HepG2 (cell line): ENCODE measurements around the gene KIF27. TPM values are rescaled to one million over a fixed set of nuclear protein-coding genes. Genes with fewer than 3 reads are reported as not detected.

Experiments
- CSRNP2 ChIP-seq: sonication (generic); formaldehyde crosslinking; conservative IDR thresholded peaks from 2 replicates; pipeline ENCODE4 v1.8.0; 2022; ENCODE audit warnings: low read depth, missing genetic modification reagents
- HNF4A ChIP-seq: sonication (generic); formaldehyde crosslinking; IDR thresholded peaks from 2 replicates; pipeline ENCODE4 v1.4.0; 2020; ENCODE audit warnings: missing genetic modification reagents
- KDM3A ChIP-seq: IDR thresholded peaks from 2 replicates; pipeline ENCODE4 v1.6.1; 2018; ENCODE audit warnings: low read depth, missing compliant biosample characterization
- MED8 ChIP-seq: sonication (generic); formaldehyde crosslinking; IDR thresholded peaks from 2 replicates; pipeline ENCODE4 v1.8.1; 2023; ENCODE audit warnings: mild to moderate bottlenecking, missing genetic modification reagents; ENCODE audit not compliant: insufficient replicate concordance
- POLR2G ChIP-seq: fragments of 200-400 bp; formaldehyde crosslinking; IDR thresholded peaks from 2 replicates; pipeline ENCODE4 v1.6.1; 2018; ENCODE audit warnings: mild to moderate bottlenecking, low read depth, low read length, moderate library complexity
- SNAPC2 ChIP-seq: sonication (generic); formaldehyde crosslinking; IDR thresholded peaks from 2 replicates; pipeline ENCODE4 v1.8.1; 2022; ENCODE audit warnings: mild to moderate bottlenecking, missing genetic modification reagents
- STAG1 ChIP-seq: sonication (generic); formaldehyde crosslinking; IDR thresholded peaks from 2 replicates; pipeline ENCODE4 v1.4.0; 2020; ENCODE audit warnings: missing genetic modification reagents
- TFDP1 ChIP-seq: IDR thresholded peaks from 2 replicates; pipeline ENCODE4 v1.6.1; 2016; ENCODE audit warnings: missing compliant biosample characterization, missing genetic modification reagents, borderline replicate concordance
- THAP8 ChIP-seq: sonication (generic); formaldehyde crosslinking; IDR thresholded peaks from 2 replicates; pipeline ENCODE4 v1.5.1; 2020; ENCODE audit warnings: missing genetic modification reagents, mild to moderate bottlenecking, borderline replicate concordance
- ZBTB8A ChIP-seq: sonication (generic); formaldehyde crosslinking; IDR thresholded peaks from 2 replicates; pipeline ENCODE4 v1.4.0; 2020; ENCODE audit warnings: mild to moderate bottlenecking, low read depth, missing genetic modification reagents, borderline replicate concordance
- ZNF136 ChIP-seq: sonication (generic); formaldehyde crosslinking; IDR thresholded peaks from 2 replicates; pipeline ENCODE4 v1.8.1; 2022; ENCODE audit warnings: low read depth, mild to moderate bottlenecking, moderate library complexity, missing genetic modification reagents
- ZNF335 ChIP-seq: sonication (generic); formaldehyde crosslinking; IDR thresholded peaks from 2 replicates; pipeline ENCODE4 v1.4.0; 2020; ENCODE audit warnings: missing genetic modification reagents
- ZNF572 ChIP-seq: sonication (generic); formaldehyde crosslinking; IDR thresholded peaks from 2 replicates; pipeline ENCODE4 v1.5.1; 2020; ENCODE audit warnings: mild to moderate bottlenecking, missing genetic modification reagents
- ZNF614 ChIP-seq: IDR thresholded peaks from 2 replicates; pipeline ENCODE4 v1.6.1; 2018; ENCODE audit warnings: missing biosample characterization, missing genetic modification reagents, inconsistent platforms, borderline replicate concordance
- ZSCAN25 ChIP-seq: sonication (generic); formaldehyde crosslinking; IDR thresholded peaks from 2 replicates; pipeline ENCODE4 v1.8.0; 2022; ENCODE audit warnings: mild to moderate bottlenecking, missing genetic modification reagents
- polyA plus RNA-seq, 8 experiments: library from polyadenylated mRNA; depleted of rRNA in 3 of 8; stranded (reverse) in 7 of 8; unstranded in 1 of 8; fragments of >200 nt; fragmentation: Illumina TruSeq in 4 of 8; extraction: Trizol in 4 of 8; gene quantifications; 2 replicates each; pipeline versions ENCODE4 v1.2.1 to v1.2.3, GENCODE V29; 2011 to 2016; ENCODE audit warnings: low read depth in 4 of 8, missing spikeins in 1 of 8, mixed read lengths in 1 of 8; ENCODE audit not compliant: insufficient read depth in 1 of 8
- total RNA-seq, 5 experiments: library from RNA; depleted of rRNA; stranded (reverse); fragments of >200 nt; fragmentation: Illumina TruSeq; extraction: Trizol; gene quantifications; 2 replicates each; pipeline ENCODE4 v1.2.3, GENCODE V29; 2016; ENCODE audit warnings: low read depth in 1 of 5
- TF ChIP-seq, protein P1 (sequence below): sonication (generic); formaldehyde crosslinking; IDR thresholded peaks from 2 replicates; pipeline ENCODE4 v1.9.0; 2021; ENCODE audit warnings: mild to moderate bottlenecking, missing genetic modification reagents
- TF ChIP-seq, protein P2 (sequence below): sonication (generic); formaldehyde crosslinking; IDR thresholded peaks from 2 replicates; pipeline ENCODE4 v1.4.0; 2020; ENCODE audit warnings: missing genetic modification reagents
- TF ChIP-seq, protein P3 (sequence below): sonication (generic); formaldehyde crosslinking; IDR thresholded peaks from 2 replicates; pipeline ENCODE4 v1.8.1; 2023; ENCODE audit warnings: mild to moderate bottlenecking, missing genetic modification reagents, borderline replicate concordance

Gene KIF27
- total and polyA plus RNA-seq, 2 of the 13 experiments (the other 11 are each of a cell fraction or from before 2014, with no cell fraction given) = 0.95 to 4.1 TPM

- TF ChIP-seq CSRNP2 (no peak), ZSCAN25 (no peak), HNF4A (CRISPR knock-in tag) (peak; percentile 41; the same call in 1 of the 2 replicates), TFDP1 (CRISPR knock-in tag) (no peak), KDM3A (no peak), THAP8 (CRISPR knock-in tag) (no peak), POLR2G (peak; percentile 72), ZNF136 (CRISPR knock-in tag) (0 out of 2 replicates have a peak, but pooled peaks have one; percentile 55), ZBTB8A (CRISPR knock-in tag) (no peak), MED8 (CRISPR knock-in tag) (peak; percentile 64), ZNF614 (0 out of 2 replicates have a peak, but pooled peaks have one; percentile 41), STAG1 (CRISPR knock-in tag) (peak; percentile 50), ZNF335 (CRISPR knock-in tag) (0 out of 2 replicates have a peak, but pooled peaks have one; percentile 27), SNAPC2 (CRISPR knock-in tag) (peak; percentile 99), ZNF572 (CRISPR knock-in tag) (no peak)
- TF ChIP-seq, protein P1, sequence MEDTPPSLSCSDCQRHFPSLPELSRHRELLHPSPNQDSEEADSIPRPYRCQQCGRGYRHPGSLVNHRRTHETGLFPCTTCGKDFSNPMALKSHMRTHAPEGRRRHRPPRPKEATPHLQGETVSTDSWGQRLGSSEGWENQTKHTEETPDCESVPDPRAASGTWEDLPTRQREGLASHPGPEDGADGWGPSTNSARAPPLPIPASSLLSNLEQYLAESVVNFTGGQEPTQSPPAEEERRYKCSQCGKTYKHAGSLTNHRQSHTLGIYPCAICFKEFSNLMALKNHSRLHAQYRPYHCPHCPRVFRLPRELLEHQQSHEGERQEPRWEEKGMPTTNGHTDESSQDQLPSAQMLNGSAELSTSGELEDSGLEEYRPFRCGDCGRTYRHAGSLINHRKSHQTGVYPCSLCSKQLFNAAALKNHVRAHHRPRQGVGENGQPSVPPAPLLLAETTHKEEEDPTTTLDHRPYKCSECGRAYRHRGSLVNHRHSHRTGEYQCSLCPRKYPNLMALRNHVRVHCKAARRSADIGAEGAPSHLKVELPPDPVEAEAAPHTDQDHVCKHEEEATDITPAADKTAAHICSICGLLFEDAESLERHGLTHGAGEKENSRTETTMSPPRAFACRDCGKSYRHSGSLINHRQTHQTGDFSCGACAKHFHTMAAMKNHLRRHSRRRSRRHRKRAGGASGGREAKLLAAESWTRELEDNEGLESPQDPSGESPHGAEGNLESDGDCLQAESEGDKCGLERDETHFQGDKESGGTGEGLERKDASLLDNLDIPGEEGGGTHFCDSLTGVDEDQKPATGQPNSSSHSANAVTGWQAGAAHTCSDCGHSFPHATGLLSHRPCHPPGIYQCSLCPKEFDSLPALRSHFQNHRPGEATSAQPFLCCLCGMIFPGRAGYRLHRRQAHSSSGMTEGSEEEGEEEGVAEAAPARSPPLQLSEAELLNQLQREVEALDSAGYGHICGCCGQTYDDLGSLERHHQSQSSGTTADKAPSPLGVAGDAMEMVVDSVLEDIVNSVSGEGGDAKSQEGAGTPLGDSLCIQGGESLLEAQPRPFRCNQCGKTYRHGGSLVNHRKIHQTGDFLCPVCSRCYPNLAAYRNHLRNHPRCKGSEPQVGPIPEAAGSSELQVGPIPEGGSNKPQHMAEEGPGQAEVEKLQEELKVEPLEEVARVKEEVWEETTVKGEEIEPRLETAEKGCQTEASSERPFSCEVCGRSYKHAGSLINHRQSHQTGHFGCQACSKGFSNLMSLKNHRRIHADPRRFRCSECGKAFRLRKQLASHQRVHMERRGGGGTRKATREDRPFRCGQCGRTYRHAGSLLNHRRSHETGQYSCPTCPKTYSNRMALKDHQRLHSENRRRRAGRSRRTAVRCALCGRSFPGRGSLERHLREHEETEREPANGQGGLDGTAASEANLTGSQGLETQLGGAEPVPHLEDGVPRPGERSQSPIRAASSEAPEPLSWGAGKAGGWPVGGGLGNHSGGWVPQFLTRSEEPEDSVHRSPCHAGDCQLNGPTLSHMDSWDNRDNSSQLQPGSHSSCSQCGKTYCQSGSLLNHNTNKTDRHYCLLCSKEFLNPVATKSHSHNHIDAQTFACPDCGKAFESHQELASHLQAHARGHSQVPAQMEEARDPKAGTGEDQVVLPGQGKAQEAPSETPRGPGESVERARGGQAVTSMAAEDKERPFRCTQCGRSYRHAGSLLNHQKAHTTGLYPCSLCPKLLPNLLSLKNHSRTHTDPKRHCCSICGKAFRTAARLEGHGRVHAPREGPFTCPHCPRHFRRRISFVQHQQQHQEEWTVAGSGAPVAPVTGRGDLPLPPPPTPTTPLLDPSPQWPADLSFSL = no peak
- TF ChIP-seq, protein P2, sequence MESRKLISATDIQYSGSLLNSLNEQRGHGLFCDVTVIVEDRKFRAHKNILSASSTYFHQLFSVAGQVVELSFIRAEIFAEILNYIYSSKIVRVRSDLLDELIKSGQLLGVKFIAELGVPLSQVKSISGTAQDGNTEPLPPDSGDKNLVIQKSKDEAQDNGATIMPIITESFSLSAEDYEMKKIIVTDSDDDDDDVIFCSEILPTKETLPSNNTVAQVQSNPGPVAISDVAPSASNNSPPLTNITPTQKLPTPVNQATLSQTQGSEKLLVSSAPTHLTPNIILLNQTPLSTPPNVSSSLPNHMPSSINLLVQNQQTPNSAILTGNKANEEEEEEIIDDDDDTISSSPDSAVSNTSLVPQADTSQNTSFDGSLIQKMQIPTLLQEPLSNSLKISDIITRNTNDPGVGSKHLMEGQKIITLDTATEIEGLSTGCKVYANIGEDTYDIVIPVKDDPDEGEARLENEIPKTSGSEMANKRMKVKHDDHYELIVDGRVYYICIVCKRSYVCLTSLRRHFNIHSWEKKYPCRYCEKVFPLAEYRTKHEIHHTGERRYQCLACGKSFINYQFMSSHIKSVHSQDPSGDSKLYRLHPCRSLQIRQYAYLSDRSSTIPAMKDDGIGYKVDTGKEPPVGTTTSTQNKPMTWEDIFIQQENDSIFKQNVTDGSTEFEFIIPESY (CRISPR knock-in tag) = 0 out of 2 replicates have a peak, but pooled peaks have one; percentile 31
- TF ChIP-seq, protein P3, sequence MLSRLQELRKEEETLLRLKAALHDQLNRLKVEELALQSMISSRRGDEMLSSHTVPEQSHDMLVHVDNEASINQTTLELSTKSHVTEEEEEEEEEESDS (CRISPR knock-in tag) = peak; percentile 98
These were observed 734 bp downstream of the KIF27 start (continued) for GRCh38 chr9:83920469-83920926.
